GM18909 (cell line): ENCODE results near the gene CXCR4.

Source experiments
- ATAC-seq: cut with Tn5 transposase; IDR thresholded peaks from one replicate; pipeline ENCODE4 v1.9.1; 2021; ENCODE audit warnings: mild to moderate bottlenecking; ENCODE audit not compliant: unreplicated experiment, poor library complexity

Gene CXCR4

DNA sequence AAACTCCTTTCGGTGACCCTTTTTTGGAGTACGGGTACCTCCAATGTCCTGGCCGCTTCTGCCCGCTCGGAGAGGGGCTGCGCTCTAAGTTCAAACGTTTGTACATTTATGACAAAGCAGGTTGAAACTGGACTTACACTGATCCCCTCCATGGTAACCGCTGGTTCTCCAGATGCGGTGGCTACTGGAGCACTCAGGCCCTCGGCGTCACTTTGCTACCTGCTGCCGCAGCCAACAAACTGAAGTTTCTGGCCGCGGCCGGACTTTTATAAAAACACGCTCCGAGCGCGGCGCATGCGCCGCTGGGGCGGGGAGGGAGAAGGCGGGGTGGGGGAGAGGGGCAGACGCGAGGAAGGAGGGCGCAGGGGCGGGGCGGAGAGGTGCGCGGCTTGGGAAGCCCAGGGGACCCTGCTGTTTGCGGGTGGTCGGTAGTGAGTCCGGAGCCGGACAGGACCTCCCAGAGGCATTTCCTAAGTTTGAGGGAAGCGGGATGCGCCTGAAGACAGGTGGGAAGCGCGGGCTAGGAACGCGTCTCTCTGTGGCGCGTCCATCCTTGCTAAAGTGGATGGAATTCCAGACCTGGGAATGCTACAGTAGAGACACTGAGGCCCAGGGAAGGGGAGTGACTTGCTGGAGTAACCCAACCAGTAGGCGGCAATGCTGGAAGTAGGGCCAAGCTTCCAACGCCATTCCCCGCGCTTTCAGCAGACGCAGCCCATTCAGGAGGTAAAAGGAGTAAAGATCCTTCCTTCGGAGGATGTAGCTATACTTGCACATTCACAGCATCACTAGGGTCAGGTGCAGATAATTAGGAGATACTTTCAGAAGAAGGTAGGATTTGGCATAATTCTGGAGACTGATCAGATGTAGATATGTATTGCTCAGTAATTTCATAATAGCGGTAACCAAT lies at the start of gene CXCR4:
TSS of gene CXCR4 (minus strand) at position 241 of the 910 bp plus-strand sequence. CDS start at position 152, 89 bp downstream.
- ATAC-seq, result peak; percentile 21

DNA sequence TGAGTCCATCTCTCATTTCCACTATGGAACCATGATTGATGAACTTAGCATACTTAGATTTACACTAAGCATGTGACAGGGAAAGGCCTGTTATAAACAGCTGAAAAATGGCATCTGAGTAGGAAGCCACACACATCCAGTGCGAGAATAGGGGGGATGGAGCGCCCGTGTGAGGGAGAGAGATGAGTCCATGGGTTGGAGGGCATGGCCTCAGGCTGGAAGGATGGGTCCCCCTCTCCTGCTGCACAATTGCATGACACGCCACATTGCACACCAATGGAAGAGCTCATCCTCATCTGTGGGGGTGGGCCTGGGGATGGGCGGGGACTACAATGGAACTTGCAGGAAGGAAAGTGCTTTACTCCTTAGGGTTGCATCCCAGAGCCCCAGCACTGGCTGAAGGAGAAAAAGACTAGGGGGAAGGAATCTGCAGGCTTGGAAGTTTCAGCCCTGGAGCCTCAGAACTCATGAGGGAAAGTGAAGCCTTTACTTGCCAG lies 46.4 kb upstream of the CXCR4 start:
- ATAC-seq, result no peak

DNA sequence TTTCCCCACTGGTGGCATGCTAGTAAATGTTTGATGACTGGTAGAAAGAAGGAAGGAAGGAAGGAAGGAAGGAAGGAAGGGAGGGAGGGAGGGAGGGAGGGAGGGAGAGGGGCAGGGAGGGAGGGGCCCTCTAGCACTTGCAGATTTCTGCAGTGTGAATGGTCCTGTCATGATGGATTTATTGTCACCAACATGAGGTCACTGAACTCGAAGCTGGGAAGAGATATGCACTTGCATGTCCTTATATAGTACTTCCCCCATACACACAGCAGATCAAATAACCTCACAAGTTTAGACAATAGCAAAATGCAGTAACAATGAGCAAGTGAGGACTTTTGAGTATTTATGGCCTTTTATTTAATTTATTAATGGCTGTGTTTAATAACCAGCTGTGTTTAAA lies 44.5 kb upstream of the CXCR4 start:
- ATAC-seq, result no peak

DNA sequence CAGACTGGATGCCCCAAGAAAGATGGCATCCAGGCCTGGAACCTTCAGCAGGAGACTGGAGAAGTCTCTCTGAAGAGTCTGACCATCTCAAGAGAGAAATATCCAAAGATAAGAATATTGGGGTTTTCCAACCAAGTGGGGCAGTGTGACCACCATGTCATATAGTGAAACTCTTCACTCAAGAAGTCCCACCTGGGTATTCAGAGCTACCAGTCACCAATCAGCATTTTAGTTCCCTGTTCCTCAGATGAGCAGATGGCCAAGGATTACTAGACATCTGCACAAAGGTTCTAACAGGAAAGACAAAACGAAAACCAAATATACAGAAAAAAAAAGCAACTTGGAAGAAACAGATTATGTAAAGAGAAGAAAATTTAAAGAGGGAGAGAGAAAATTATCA lies 38.5 kb upstream of the CXCR4 start:
- no peak for ATAC-seq

DNA sequence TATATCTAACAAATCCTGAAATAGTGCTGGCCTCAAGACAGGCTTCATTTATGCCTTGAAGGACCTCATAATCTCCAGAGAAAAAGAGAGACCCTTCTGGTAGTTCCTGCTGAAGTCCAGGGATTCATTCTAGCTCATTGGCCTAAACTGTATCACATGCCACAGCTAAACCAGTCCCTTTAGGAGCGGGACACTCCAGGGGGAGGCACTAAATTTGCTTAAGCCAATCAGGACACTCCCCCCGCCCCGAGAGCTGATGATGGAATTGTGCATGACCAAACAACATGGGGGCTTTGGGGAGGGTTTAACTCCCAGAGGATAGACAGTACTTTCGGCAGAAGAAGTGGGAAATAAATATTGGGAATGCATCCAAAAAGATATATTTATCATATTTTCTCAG lies 36.4 kb upstream of the CXCR4 start:
- ATAC-seq, result no peak

DNA sequence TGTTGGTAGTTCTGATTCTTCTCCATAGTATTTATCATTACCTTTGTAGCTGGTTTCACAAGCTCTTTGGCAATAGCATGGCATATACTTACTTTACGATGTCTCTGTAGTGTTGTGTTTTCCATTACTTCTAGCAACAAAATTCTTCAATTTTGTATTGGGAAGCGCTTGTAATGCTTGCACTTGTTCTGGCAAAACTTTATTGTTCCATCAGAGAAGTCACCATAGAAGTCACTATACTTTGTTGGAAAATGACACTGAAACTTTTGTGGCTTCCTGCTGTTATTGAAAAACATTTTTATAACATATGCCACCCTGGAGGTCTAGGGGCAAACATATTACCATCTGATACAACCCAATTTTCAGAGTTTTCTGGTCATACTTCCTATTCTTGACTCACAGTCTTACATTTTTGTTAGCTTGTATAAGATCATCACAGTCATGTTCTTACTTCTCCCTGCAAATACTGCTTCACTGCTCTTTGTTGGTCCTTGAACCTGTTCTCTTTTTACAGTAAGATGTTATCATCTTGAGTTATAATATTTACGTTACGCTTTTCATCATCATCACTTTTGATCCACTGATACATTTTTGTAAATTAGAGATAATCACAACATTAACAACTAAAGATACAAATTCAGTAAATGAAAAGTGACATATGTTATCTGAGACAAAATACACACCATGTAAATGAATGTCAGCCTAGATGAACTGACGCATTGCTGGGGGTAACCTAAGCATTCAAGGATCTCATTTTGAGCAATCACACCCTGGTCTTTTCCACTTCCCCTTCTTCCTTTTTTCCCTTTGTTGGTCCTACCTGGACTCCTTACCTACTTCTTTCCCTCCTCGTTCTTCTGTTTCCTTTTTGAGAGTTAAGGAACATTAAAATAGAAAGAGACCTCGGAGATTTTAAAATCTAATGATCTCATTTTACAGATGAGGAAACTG lies 33.3 kb upstream of the CXCR4 start:
- no peak for ATAC-seq

DNA sequence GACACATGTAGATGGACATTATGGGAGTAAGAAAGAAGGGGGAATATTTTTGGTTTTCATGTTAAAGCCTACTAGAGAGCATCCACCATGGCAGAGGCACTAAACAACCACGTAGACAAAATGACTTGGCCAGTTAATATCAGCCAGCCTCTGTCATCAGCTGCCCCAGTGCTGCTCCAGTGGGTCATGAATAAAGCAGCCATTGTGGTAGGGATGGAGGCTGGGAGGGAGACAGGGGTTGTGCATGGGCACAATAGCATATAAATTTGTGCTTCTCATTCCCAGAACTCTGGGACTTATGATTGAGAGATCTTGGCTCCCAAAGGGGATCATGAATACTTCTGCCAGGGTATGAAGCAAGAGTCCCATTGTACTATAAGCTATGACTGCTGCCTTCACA lies 31.1 kb upstream of the CXCR4 start:
- no peak for ATAC-seq

DNA sequence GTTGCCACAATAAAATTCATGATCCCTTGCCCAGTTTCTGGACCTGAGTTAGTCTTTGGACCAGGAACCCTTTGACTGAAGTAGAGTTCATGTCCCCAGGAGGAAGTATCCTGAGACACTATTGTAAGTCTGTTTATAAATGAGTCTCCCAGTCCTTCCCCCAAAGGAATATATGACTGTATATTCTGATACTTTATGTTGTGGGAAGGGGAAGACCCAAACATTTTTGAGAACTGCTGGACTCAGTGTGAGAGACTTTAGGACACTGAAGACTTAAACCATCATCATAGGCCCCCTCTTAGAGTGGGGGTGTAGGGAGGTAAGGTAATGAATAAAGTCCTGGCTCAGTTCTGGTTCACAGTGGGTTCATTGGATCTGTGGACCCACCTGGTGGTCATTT lies 28.6 kb upstream of the CXCR4 start:
- ATAC-seq, result no peak

DNA sequence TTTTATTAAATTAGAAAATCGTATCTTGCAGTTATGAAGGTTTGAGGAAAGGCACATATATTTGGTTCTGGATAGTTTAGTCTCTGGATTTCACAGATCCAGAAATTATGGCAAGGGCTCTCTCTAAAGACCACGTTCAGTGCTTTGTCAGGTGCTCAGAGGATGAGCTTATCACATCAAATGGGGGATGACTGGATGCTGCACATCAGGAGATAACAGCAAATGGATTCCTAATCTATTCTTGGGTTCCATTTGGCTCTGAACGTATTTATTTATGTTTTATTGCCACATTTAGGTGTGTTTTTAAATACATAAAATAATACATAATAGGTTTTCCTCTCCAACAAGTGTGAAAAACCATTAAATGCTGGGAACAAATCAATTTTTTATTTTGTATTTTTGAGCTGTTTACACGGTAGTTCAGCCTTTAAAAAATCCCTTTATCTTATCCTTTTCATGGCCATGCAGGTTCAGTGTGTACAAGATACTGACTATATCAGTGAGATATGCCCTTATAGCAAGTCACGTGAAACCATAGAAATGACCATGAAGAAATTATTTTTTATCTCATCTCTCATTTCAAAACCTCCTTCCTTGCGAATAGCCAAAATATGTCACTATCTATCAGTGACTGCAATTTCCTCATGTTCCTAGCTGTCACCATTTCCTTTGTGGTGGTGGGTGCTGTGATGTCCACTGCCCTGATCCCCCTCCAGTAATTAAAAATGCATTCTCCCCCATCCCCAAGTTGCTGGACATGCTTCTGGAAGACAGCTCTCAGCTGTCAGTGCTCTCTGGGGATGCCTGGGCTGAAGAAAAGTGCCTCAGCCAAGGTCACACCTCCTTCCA lies 25.9 kb upstream of the CXCR4 start:
- no peak for ATAC-seq

DNA sequence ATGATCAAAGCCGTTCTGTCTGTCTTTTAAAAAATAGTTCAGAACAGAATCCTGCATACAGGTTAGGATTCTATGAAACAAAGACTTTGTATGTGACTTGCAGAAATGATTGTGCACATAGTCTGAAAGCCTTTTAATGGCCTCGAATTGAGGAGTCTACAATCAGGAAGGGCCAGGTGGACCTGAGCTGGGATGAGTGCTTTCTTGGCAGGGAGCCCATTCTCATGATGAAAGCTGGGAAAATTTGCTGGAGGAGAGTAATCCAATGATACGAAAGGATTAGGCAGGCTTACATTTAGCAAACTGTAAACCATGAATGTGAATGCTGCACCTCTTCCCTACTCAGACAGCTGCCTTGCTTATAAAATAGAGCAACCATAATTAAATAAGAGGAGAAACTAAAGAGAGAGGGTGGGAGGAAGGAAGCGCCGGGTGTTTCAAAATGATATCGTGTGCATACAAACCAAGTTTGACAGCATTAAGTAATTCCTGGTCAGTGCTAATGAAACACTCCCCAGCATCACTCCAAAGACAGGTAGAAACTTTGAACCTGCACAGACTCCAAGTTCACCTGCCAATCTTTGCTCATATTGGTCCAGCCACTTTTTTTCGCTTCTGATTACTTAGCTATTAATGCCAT lies 23.7 kb upstream of the CXCR4 start:
- ATAC-seq, result no peak

DNA sequence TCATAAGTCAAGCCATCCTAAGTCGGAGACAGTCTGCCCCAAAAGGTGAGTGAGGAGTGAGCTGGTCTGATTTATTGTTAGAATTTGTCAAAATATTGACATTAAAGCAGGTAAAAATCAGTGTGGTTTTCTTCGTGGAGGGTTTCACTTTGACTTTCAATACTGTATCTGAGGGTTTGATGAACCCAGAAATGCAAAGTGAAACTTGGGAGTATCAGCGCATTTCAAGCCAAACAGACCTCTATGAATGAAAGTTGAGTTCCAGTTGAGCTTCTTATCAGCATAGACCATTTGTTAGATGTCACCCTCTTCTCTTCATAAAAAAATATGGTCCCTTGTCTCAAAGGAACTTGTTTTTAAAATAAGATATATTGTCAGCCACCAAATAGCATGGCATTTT lies 21.7 kb upstream of the CXCR4 start:
- ATAC-seq, result peak; percentile 51

DNA sequence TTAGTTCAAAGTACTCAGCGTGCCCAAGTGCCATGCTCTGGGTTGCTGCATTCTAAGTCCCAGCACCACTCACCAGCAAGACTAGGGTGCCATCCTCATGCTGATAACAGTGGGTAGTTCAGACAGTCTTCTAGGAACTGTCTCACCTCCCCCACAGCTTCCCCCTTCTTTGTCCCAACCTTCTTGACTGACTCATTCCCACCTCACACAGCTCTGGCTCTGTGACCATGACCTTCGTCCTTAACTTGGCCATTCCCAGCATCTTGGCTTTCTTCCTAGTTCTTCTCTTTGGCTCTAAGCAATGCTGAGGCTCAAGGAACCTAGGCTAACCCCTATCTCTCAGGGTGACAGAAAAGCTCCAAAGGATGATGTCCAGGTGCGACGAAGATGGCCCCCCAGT lies 20.0 kb upstream of the CXCR4 start:
- ATAC-seq, result no peak

DNA sequence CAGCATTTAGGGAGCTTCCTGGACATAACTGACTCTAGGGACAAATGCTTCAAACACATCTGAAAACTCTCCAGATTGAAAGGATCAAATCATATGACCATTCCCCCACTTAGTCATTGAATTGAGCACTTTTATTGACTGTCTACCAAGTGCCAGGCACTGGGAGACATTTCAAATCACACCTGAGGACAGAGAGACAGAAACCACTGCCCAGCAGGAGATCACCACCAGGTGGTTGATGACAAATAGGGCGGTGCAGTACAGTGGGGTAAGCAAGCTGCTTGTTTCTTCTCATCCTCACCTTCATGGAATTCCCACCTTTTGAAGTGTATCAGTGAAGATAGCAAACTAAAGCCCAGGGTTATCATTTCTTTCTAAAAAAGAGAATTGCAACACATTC lies 19.0 kb upstream of the CXCR4 start:
- ATAC-seq, result no peak

DNA sequence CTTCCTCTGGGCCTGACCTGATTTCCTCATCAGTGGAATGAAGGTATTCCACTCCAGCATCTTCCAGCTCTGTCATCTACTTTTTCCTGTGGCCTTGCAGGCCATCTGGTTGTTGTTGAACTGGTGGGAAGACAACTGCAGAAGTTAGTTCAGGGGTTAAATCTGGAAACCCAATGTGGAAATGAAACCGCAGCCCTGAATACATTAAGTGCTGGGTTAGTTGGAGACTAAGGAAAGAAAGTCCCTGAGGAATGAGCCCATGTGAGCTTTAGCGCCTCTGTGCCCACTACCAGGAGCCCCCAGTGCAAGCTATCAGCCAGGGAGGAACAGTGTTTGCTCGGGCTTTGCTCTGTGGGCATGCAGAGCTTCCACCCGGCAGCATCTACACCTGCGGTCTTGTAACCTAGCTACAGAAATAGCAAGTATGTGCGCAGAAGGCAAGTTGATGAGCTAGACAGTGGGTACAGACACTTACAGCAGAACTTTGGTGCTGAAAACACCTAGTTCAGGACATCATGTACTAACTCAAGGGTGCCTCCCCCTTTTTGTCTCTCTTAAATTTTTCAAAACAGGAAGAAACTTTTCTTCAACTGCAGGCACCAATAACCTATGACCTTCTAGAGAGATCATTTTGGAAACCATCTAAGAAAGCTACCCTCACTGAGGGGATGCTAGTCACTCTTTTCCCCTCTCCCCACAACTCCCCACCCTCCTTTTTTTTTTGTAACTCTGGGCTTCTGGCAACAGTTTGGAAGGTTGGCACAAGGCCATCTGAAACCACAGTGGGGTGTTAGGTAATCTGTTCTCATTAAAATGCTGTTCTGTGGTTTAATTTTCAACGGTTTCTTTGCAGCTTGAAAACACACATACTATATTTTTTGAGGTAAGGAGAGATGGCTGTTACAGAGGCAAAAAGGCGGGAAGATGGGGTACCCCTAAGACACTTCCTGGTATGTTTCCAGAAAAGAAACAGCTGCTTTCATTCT lies 18.3 kb upstream of the CXCR4 start:
- peak; percentile 50 for ATAC-seq

DNA sequence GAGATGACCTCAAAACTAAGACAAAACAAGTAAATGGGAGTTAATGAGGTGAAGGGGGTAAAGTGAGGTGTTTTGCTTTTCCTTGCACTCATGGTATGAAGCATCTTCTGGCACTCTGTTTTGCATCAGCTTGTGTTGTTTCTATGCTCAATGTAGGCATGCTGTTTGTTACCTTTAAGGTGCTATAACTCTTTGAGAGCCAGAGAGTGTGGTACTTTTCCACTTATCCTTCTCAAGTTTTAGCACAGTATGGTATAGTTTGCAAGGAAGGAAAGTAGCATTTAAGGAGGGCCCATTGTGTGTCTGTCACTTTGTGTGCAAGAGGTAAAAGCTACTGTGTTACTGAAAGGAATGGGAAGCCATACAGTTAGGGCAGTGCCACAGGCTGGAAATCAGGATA lies 17.5 kb upstream of the CXCR4 start:
- ATAC-seq, result no peak

DNA sequence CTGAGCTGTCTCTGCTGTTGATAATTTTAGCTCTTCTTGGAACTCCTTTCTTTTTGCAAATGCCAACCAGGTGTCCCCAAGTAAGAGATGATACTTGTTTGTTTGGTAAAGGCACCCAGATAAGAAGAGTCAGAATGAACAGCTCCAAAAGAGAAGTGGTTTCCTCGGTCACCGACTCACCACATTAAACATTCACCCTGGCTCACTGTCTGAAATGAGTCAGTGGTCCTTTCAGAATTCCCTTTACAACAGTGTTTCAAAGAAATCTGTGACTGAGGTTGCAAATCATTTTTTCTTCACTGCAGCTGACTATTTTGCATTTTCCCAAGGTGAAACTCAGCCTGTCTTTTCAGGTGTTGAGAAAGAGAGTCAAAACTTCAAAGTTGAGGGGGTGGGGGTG lies 16.2 kb upstream of the CXCR4 start:
- ATAC-seq, result no peak

DNA sequence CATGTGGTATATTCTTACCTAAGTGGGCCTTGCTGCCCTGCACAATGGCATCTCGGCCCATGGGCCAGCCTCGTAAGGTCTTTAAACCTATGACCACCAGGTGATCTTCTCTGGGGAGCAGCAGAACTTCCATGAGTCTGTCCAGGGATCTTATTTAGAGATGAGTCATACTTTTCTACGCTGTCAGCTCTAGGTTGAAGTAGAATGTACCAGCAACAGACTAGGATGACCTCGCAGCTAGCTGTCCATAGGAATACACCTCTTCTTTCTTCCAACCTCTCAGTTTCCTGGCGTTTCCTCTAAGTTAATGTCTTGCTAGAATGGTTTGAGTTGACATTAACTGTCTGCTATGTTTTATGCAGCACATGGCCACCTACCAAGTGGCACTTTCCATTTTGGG lies 15.6 kb upstream of the CXCR4 start:
- no peak for ATAC-seq

DNA sequence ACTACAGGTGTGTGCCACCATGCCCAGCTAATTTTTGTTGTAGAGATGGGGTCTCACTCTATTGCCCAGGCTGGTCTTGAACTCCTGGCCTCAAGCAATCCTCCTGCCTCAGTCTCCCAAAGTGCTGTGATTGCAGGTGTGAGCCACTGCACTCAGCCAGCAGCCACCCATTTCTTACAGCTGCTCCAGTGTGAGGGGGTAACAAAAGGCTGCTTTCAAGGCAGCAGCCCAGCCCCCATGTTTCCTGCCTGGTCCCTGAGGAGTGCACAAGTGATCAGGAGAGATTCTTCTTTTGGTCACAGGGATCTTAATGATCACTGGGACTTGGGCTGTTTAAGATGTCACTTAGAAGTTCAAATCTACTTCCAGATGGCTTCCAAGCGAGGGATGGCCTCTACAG lies 15.2 kb upstream of the CXCR4 start:
- no peak for ATAC-seq

DNA sequence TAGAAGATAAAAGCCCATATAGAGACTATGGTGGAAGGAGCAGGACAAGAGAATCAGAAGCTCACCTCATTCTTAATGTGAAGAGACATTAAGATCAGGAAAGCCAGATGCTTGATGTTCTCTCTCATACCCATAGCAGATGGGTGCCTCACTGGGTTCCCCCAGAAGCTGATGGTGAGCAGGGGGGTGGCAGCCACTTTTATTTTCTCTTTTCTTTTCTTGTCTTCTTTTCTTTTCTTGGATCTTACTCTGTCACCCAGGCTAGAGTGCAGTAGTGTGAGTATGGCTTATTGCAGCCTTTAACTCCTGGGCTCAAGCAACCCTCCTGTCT lies 14.8 kb upstream of the CXCR4 start:
- no peak for ATAC-seq
